ENCODE measurements around the gene CNMD. TPM values are rescaled to one million over a fixed set of nuclear protein-coding genes. Genes with fewer than 3 reads are reported as not detected.
"Not testable (repeated sequence)": the region's sequence is repeated elsewhere in the genome, so short reads cannot be mapped to it uniquely, and the experiment has no call there.

CNMD gene
- total and polyA plus RNA-seq, 2 experiments from 2014 or later, result not detected

DNA sequence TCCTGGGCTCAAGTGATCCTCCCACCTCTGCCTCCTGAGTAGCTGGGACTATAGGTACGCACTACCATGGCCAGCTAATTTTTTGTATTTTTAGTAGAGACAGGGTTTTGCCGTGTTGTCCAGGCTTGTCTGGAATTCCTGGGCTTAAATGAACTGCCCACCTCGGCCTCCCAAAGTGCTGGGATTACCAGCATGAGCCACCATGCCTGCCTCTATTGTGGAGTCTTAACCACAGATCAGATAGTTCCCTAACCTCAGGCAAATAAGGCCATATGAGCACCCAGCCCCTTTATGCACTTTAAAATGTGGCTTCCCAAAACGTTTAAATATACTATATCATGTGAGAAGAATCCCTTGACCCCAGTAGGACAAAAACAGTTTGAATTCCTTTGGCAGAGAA lies 16.4 kb downstream of the CNMD start:
- WGBS, 2 experiments (ENCODE audit: low coverage in 1 of 2, low lambda C conversion rate in 2 of 2, missing lambda C conversion rate in 2 of 2), result 25 to 36% methylated on average over 4 of the region's 4 CpGs
- H3K4me1 ChIP-seq (ENCODE audit: insufficient read depth), result no peaks in the 10 kb centered on the region
- H4K20me1 ChIP-seq (ENCODE audit: insufficient read depth), result no peaks in the 10 kb centered on the region
- TF ChIP-seq EZH2 (IDR thresholded peaks at IDR 0.05; ENCODE audit: insufficient read depth, poor library complexity, severe bottlenecking) (no peak), EZH2phosphoT487 (IDR thresholded peaks at IDR 0.05; ENCODE audit: insufficient read depth, low read depth) (no peak)
- no peak overlapping the region for H3K9ac ChIP-seq
- H2AFZ ChIP-seq, result no peak overlapping the region
- no peak overlapping the region for H3K4me2 ChIP-seq (ENCODE audit: unreplicated experiment)
- no peaks in the 10 kb centered on the region for H3F3A ChIP-seq (ENCODE audit: insufficient read depth)
- H3K79me2 ChIP-seq (ENCODE audit: insufficient read depth), result no peaks in the 10 kb centered on the region
- no peaks in the 10 kb centered on the region for H3K9me3 ChIP-seq (ENCODE audit: low read depth)
- in situ Hi-C loops (cut with MboI), result no loop called here
- peaks cover 3% of the 10 kb centered on the region; the same call in 1 of the 2 replicates for H3K27me3 ChIP-seq (replicated peaks; ENCODE audit: insufficient read depth)
- no peak for DNase-seq
- no peaks in the 10 kb centered on the region for H3K36me3 ChIP-seq (ENCODE audit: low read depth)
- H3K4me3 ChIP-seq, result no peak overlapping the region
- no peak overlapping the region for H3K27ac ChIP-seq
- H3K9me2 ChIP-seq (ENCODE audit: insufficient read depth), result no peaks in the 10 kb centered on the region

DNA sequence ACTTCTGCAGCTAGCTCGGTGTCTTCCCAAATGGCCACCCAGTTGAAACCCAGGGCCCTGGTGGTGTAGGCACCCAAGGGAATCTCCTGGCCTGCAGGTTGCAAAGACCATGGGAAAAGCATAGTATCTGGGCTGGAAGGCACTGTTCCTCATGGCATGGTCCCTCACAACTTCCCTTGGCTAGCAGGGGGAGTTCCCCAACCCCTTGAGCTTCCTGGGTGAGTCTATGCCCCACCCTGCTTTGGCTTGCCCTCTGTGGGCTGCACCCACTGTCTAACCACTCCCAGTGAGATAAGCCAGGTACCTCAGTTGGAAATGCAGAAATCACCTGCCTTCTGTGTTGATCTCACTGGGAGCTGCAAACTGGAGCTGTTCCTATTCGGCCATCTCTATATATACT lies 18.3 kb downstream of the CNMD start:
- H3K4me1 ChIP-seq (ENCODE audit: insufficient read depth); H3K27me3 ChIP-seq (replicated peaks; ENCODE audit: insufficient read depth); H4K20me1 ChIP-seq (ENCODE audit: insufficient read depth); H3F3A ChIP-seq (ENCODE audit: insufficient read depth); H3K79me2 ChIP-seq (ENCODE audit: insufficient read depth); H3K27ac ChIP-seq; H3K9ac ChIP-seq; H3K4me2 ChIP-seq (ENCODE audit: unreplicated experiment); DNase-seq; H3K9me3 ChIP-seq (ENCODE audit: low read depth); H2AFZ ChIP-seq; in situ Hi-C loops (cut with MboI); H3K36me3 ChIP-seq (ENCODE audit: low read depth); H3K4me3 ChIP-seq; H3K9me2 ChIP-seq (ENCODE audit: insufficient read depth): not testable (repeated sequence)
- 38 to 49% methylated on average over 2 of the region's 2 CpGs for WGBS, 2 experiments (ENCODE audit: low coverage in 1 of 2, low lambda C conversion rate in 2 of 2, missing lambda C conversion rate in 2 of 2)

DNA sequence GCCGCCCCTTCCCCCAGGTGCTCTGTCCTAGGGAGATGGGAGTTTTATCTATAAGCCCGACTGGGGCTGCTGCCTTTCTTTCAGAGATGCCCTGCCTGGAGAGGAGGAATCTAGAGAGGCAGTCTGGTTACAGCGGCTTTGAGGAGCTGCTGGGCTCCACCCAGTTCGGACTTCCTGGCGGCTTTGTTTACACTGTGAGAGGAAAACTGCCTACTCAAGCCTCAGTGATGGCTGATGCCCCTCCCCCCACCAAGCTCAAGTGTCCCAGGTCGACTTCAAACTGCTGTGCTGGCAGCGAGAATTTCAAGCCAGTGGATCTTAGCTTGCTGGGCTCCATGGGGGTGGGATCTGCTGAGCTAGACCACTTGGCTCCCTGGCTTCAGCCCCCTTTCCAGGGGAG lies 18.7 kb downstream of the CNMD start:
- H3K4me3 ChIP-seq; H3K4me1 ChIP-seq (ENCODE audit: insufficient read depth); H3K4me2 ChIP-seq (ENCODE audit: unreplicated experiment); H3K27me3 ChIP-seq (replicated peaks; ENCODE audit: insufficient read depth); DNase-seq; H3K27ac ChIP-seq; H3K9me3 ChIP-seq (ENCODE audit: low read depth); H3K9ac ChIP-seq; H4K20me1 ChIP-seq (ENCODE audit: insufficient read depth); H3K9me2 ChIP-seq (ENCODE audit: insufficient read depth); H3F3A ChIP-seq (ENCODE audit: insufficient read depth); H3K36me3 ChIP-seq (ENCODE audit: low read depth); in situ Hi-C loops (cut with MboI); H2AFZ ChIP-seq; H3K79me2 ChIP-seq (ENCODE audit: insufficient read depth): not testable (repeated sequence)
- 51 to 58% methylated on average over 7 of the region's 7 CpGs for WGBS, 2 experiments (ENCODE audit: low coverage in 1 of 2, low lambda C conversion rate in 2 of 2, missing lambda C conversion rate in 2 of 2)

DNA sequence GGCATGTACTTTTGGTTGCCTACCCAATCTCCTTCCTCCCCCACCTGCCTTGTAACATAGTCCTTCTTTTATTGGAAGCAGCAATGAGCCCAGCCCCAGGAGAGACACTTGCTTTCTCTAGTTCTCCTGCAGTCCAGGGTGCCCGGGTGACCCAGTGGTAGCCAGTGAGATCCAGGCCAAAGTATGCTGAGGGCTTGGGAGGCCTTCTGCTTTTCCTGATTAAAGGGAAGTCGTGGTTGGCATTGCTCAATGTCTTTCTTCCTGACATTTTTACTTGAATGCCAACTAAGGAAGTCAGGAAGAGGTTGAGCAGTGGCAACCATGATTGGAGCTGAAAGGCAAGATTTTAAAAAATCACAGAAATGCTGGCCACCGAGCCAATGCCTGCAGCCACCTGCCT lies 25.7 kb downstream of the CNMD start:
- Histone ChIP-seq H3K9me2 (ENCODE audit: insufficient read depth) (no peaks in the 10 kb centered on the region), H3K27me3 (replicated peaks; ENCODE audit: insufficient read depth) (peaks cover 3% of the 10 kb centered on the region; the same call in 1 of the 2 replicates), H3K9ac (no peak overlapping the region), H3K4me2 (ENCODE audit: unreplicated experiment) (no peak overlapping the region), H4K20me1 (ENCODE audit: insufficient read depth) (no peaks in the 10 kb centered on the region), H3K79me2 (ENCODE audit: insufficient read depth) (no peaks in the 10 kb centered on the region), H3K36me3 (ENCODE audit: low read depth) (no peaks in the 10 kb centered on the region), H3K4me1 (ENCODE audit: insufficient read depth) (no peaks in the 10 kb centered on the region), H3K4me3 (no peak overlapping the region), H2AFZ (no peak overlapping the region), H3K27ac (no peak overlapping the region), H3F3A (ENCODE audit: insufficient read depth) (no peaks in the 10 kb centered on the region), H3K9me3 (ENCODE audit: low read depth) (no peaks in the 10 kb centered on the region)
- WGBS, 2 experiments (ENCODE audit: low coverage in 1 of 2, low lambda C conversion rate in 2 of 2, missing lambda C conversion rate in 2 of 2), result 51 to 58% methylated on average over 3 of the region's 3 CpGs
- no peak for TF ChIP-seq EZH2 (IDR thresholded peaks at IDR 0.05; ENCODE audit: insufficient read depth, poor library complexity, severe bottlenecking)
- TF ChIP-seq EZH2phosphoT487 (IDR thresholded peaks at IDR 0.05; ENCODE audit: insufficient read depth, low read depth), result no peak
- no peak for DNase-seq
- in situ Hi-C loops (cut with MboI), result no loop called here

DNA sequence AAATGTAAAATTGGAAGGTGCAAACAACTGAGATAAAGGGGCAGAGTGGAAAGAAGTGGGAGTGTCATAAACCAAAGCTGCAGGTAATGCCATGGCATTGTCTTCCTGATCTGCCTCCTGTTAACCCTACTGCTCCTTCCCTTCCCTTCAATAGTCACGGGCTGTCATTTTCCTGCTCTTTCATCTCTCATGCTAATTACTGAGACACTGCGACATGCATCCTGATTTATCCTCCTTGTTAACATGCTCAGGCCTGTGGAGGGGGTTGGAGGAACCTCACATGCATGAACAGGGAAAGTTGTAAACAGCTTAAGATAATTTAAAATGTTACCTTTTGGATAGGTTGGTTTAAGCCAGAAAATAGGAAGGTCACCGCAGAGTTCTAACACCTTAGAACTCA lies 27.2 kb downstream of the CNMD start:
- Histone ChIP-seq H3K36me3 (ENCODE audit: low read depth) (no peaks in the 10 kb centered on the region), H3K27me3 (replicated peaks; ENCODE audit: insufficient read depth) (no peaks in the 10 kb centered on the region), H4K20me1 (ENCODE audit: insufficient read depth) (no peaks in the 10 kb centered on the region), H3K27ac (no peak overlapping the region), H3K9me3 (ENCODE audit: low read depth) (no peaks in the 10 kb centered on the region), H3K4me2 (ENCODE audit: unreplicated experiment) (no peak overlapping the region), H3K79me2 (ENCODE audit: insufficient read depth) (no peaks in the 10 kb centered on the region), H3F3A (ENCODE audit: insufficient read depth) (no peaks in the 10 kb centered on the region), H3K4me3 (no peak overlapping the region), H2AFZ (no peak overlapping the region), H3K4me1 (ENCODE audit: insufficient read depth) (no peaks in the 10 kb centered on the region), H3K9me2 (ENCODE audit: insufficient read depth) (no peaks in the 10 kb centered on the region), H3K9ac (no peak overlapping the region)
- TF ChIP-seq EZH2 (IDR thresholded peaks at IDR 0.05; ENCODE audit: insufficient read depth, poor library complexity, severe bottlenecking) (no peak), EZH2phosphoT487 (IDR thresholded peaks at IDR 0.05; ENCODE audit: insufficient read depth, low read depth) (no peak)
- WGBS, 2 experiments (ENCODE audit: low coverage in 1 of 2, low lambda C conversion rate in 2 of 2, missing lambda C conversion rate in 2 of 2), result 60 to 71% methylated on average over 3 of the region's 3 CpGs
- in situ Hi-C loops (cut with MboI), result no loop called here
- DNase-seq, result no peak
